H1 (cell line): ENCODE results near the gene MRPL11. TPM values are rescaled to one million over a fixed set of nuclear protein-coding genes. Genes with fewer than 3 reads are reported as not detected.

Experiments
- CTCF ChIA-PET: fragments of 300-600 bp; sonication (Branson Sonifier 250); formaldehyde crosslinking; loops from one replicate; lab custom pipeline; 2021; ENCODE audit not compliant: partially characterized antibody; lab: Charles Lee
- POLR2A ChIA-PET: fragments of 300-600 bp; sonication (Branson Sonifier 250); formaldehyde crosslinking; loops from one replicate; lab custom pipeline; 2021; ENCODE audit warnings: inconsistent platforms; ENCODE audit not compliant: partially characterized antibody; lab: Charles Lee
- DNase-seq, 2 experiments: peaks; one replicate each; pipeline versions ENCODE4 v3.0.0 to v3.0.0-alpha.2; 2010 to 2022; ENCODE audit warnings: low spot score in 2 of 2, low read depth in 1 of 2, mixed read lengths in 1 of 2
- FAIRE-seq: peaks from 2 replicates; lab custom pipeline; 2011; peaks lifted over from hg19 to GRCh38; lab: Jason Lieb, UNC
- H2AFZ ChIP-seq: 2 replicates; pipeline ENCODE4 v1.8.1; 2012; ENCODE audit warnings: low read length, inconsistent platforms
- H2AK5ac ChIP-seq: 2 replicates; pipeline ENCODE4 v1.6.1; 2013; ENCODE audit warnings: low read depth, low read length
- H2BK120ac ChIP-seq: replicated peaks from 2 replicates; pipeline ENCODE3; 2013; ENCODE audit warnings: low read depth, low read length, inconsistent platforms
- H2BK12ac ChIP-seq: 2 replicates; pipeline ENCODE4 v1.6.1; 2013; ENCODE audit warnings: low read depth, low read length
- H2BK15ac ChIP-seq: 2 replicates; pipeline ENCODE4 v1.6.1; 2013; ENCODE audit warnings: low read length
- H2BK20ac ChIP-seq: 2 replicates; pipeline ENCODE4 v1.6.1; 2013; ENCODE audit warnings: low read length
- H2BK5ac ChIP-seq: 2 replicates; pipeline ENCODE4 v1.6.1; 2013; ENCODE audit warnings: low read depth, low read length
- H3K14ac ChIP-seq: 2 replicates; pipeline ENCODE4 v1.6.1; 2013; ENCODE audit warnings: inconsistent platforms; ENCODE audit not compliant: insufficient read length
- H3K18ac ChIP-seq: 2 replicates; pipeline ENCODE4 v1.6.1; 2013; ENCODE audit warnings: low read length; ENCODE audit errors: extremely low read depth
- H3K23ac ChIP-seq: 2 replicates; pipeline ENCODE4 v1.6.1; 2013; ENCODE audit warnings: inconsistent platforms; ENCODE audit not compliant: insufficient read length
- H3K23me2 ChIP-seq: 2 replicates; pipeline ENCODE4 v1.6.1; 2013; ENCODE audit warnings: low read depth, low read length
- H3K27ac ChIP-seq: 2 replicates; pipeline ENCODE4 v1.6.1; 2011; ENCODE audit warnings: low read depth, low read length, inconsistent platforms
- H3K27me3 ChIP-seq, 4 experiments: replicated peaks in 1 of 4; 1 replicate in 1 of 4; 2 replicates in 3 of 4; pipeline versions ENCODE4 v1.6.1 to v1.8.1; 2011 to 2013; ENCODE audit warnings: low read length in 3 of 4, mild to moderate bottlenecking in 3 of 4, inconsistent platforms in 2 of 4, mixed read lengths in 2 of 4, moderate library complexity in 1 of 4; ENCODE audit not compliant: control insufficient read depth in 3 of 4, insufficient read depth in 3 of 4; ENCODE audit errors: extremely low read depth in 1 of 4
- H3K36me3 ChIP-seq, 4 experiments: 2 replicates each; pipeline versions ENCODE4 v1.6.1 to v1.8.1; 2011 to 2013; ENCODE audit warnings: mild to moderate bottlenecking in 4 of 4, low read length in 3 of 4, moderate library complexity in 2 of 4, control low read depth in 1 of 4, inconsistent platforms in 1 of 4; ENCODE audit not compliant: insufficient read depth in 4 of 4, control insufficient read depth in 2 of 4
- H3K4ac ChIP-seq: replicated peaks from 2 replicates; pipeline ENCODE3; 2013; ENCODE audit warnings: low read length, low read depth, mixed read lengths, inconsistent platforms; ENCODE audit not compliant: insufficient read length
- H3K4me1 ChIP-seq, 4 experiments: replicated peaks in 1 of 4; 1 replicate in 1 of 4; 2 replicates in 3 of 4; pipeline versions ENCODE4 v1.6.1 to v1.8.1; 2011 to 2013; ENCODE audit warnings: low read length in 3 of 4, inconsistent platforms in 2 of 4, mixed read lengths in 1 of 4; ENCODE audit not compliant: insufficient read depth in 4 of 4, control insufficient read depth in 3 of 4
- H3K4me2 ChIP-seq, 2 experiments: 2 replicates each; pipeline versions ENCODE4 v1.6.1 to v1.8.1; 2011 to 2013; ENCODE audit warnings: low read depth in 2 of 2, low read length in 2 of 2, control low read depth in 1 of 2, inconsistent platforms in 1 of 2, mild to moderate bottlenecking in 1 of 2; ENCODE audit not compliant: insufficient read depth in 1 of 2
- H3K4me3 ChIP-seq, 4 experiments: fragments of 200-600, 300-600 bp in 1 of 4; sonication (generic), shearing (Covaris generic), sonication (Bioruptor Twin) in 1 of 4; 2 replicates each; pipeline versions ENCODE4 v1.5.1 to v1.8.1; 2011 to 2016; ENCODE audit warnings: low read length in 4 of 4, low read depth in 3 of 4, control low read depth in 2 of 4, inconsistent platforms in 2 of 4, mild to moderate bottlenecking in 2 of 4, mixed read lengths in 1 of 4, moderate library complexity in 1 of 4; ENCODE audit not compliant: insufficient read depth in 2 of 4; ENCODE audit errors: extremely low read depth in 1 of 4
- H3K56ac ChIP-seq: replicated peaks from 2 replicates; pipeline ENCODE3; 2013; ENCODE audit warnings: low read depth, mild to moderate bottlenecking, mixed read lengths, low read length, inconsistent platforms; ENCODE audit not compliant: insufficient read length
- H3K79me1 ChIP-seq: 2 replicates; pipeline ENCODE4 v1.6.1; 2013; ENCODE audit warnings: low read depth, low read length, control low read depth
- H3K79me2 ChIP-seq, 2 experiments: 2 replicates each; pipeline versions ENCODE4 v1.6.1 to v1.8.1; 2012 to 2013; ENCODE audit warnings: low read length in 2 of 2, mild to moderate bottlenecking in 2 of 2, inconsistent platforms in 1 of 2; ENCODE audit not compliant: insufficient read depth in 2 of 2, control insufficient read depth in 1 of 2
- H3K9ac ChIP-seq, 4 experiments: replicated peaks in 1 of 4; 1 replicate in 1 of 4; 2 replicates in 3 of 4; pipeline versions ENCODE4 v1.6.1 to v1.8.1; 2011 to 2013; ENCODE audit warnings: low read depth in 3 of 4, low read length in 3 of 4, control low read depth in 2 of 4, mild to moderate bottlenecking in 2 of 4, moderate library complexity in 2 of 4, inconsistent platforms in 1 of 4; ENCODE audit errors: extremely low read depth in 1 of 4
- H3K9me3 ChIP-seq, 2 experiments: 2 replicates each; pipeline versions ENCODE4 v1.6.1 to v1.8.1; 2012 to 2013; ENCODE audit warnings: mild to moderate bottlenecking in 2 of 2, moderate library complexity in 2 of 2, control low read depth in 1 of 2, inconsistent platforms in 1 of 2, low read depth in 1 of 2, low read length in 1 of 2, mixed read lengths in 1 of 2; ENCODE audit not compliant: insufficient read depth in 2 of 2
- H4K20me1 ChIP-seq, 2 experiments: replicated peaks in 1 of 2; 2 replicates each; pipeline versions ENCODE3 to v1.8.1; 2011 to 2013; ENCODE audit warnings: inconsistent platforms in 2 of 2, low read length in 2 of 2, mild to moderate bottlenecking in 1 of 2; ENCODE audit not compliant: insufficient read depth in 2 of 2, control insufficient read depth in 1 of 2
- H4K5ac ChIP-seq: 2 replicates; pipeline ENCODE4 v1.6.1; 2013; ENCODE audit warnings: low read length, low read depth, mixed read lengths, inconsistent platforms; ENCODE audit not compliant: insufficient read length
- H4K8ac ChIP-seq: 2 replicates; pipeline ENCODE4 v1.8.0; 2013; ENCODE audit warnings: mild to moderate bottlenecking, moderate library complexity, low read length, inconsistent platforms; ENCODE audit not compliant: insufficient read depth; ENCODE audit errors: extremely low read depth
- H4K91ac ChIP-seq: replicated peaks from 2 replicates; pipeline ENCODE3; 2013; ENCODE audit warnings: low read length, mixed read lengths, inconsistent platforms; ENCODE audit not compliant: insufficient read length
- BACH1 ChIP-seq: IDR thresholded peaks from 2 replicates; pipeline ENCODE4 v1.6.1; 2012; ENCODE audit warnings: low read length, improper control_type of control experiment
- CEBPB ChIP-seq: IDR thresholded peaks from 2 replicates; pipeline ENCODE4 v1.6.1; 2012; ENCODE audit warnings: low read depth, low read length
- MAFK ChIP-seq: IDR thresholded peaks from 2 replicates; pipeline ENCODE4 v1.6.1; 2012; ENCODE audit warnings: low read depth, mild to moderate bottlenecking, improper control_type of control experiment, low read length
- RNF2 ChIP-seq: fragments of 200-900, 300-1000 bp; sonication (generic); IDR thresholded peaks from 2 replicates; pipeline ENCODE4 v1.7.1; 2016; ENCODE audit warnings: borderline replicate concordance, low read depth, mild to moderate bottlenecking, antibody characterized with exemption, low read length; ENCODE audit not compliant: poor library complexity, severe bottlenecking; ENCODE audit errors: missing control alignments
- WGBS, 2 experiments: shearing (Covaris generic) in 1 of 2; methylation state at CpG; one replicate each; pipeline versions ENCODE4 v1.1.6 to v1.1.7; 2013 to 2015; ENCODE audit warnings: low lambda C conversion rate in 2 of 2, mixed read lengths in 2 of 2, inconsistent platforms in 1 of 2, low coverage in 1 of 2, missing lambda C conversion rate in 1 of 2; ENCODE audit not compliant: insufficient replicate concordance in 2 of 2, insufficient coverage in 1 of 2, insufficient read length in 1 of 2; ENCODE audit errors: extremely low coverage in 1 of 2, missing lambda C conversion rate in 1 of 2; 5-methylcytosine and 5-hydroxymethylcytosine counted together
- polyA plus RNA-seq, 7 experiments: library from polyadenylated mRNA; depleted of rRNA in 3 of 7; stranded (reverse) in 5 of 7; unstranded in 2 of 7; fragments of >200 nt in 5 of 7; fragments of 200-250 nt in 2 of 7; gene quantifications; 1 replicate in 5 of 7; 2 replicates in 1 of 7; 4 replicates in 1 of 7; pipeline versions ENCODE4 v1.2.1 to v1.2.3, GENCODE V29; 2011 to 2013; ENCODE audit warnings: missing spikeins in 2 of 7, mixed read lengths in 2 of 7
- total RNA-seq: library from RNA; stranded (reverse); fragmentation: NEBNext Ultra II Directional; extraction: Animal tissue kit (Norgen Biotek cat#: 25700); gene quantifications from 2 replicates; pipeline ENCODE4 v1.2.1, GENCODE V29; 2021
- TF ChIP-seq, protein P1 (sequence below): IDR thresholded peaks from 2 replicates; pipeline ENCODE4 v1.6.1; 2011; ENCODE audit warnings: low read depth, mild to moderate bottlenecking, low read length; ENCODE audit not compliant: insufficient read depth
- TF ChIP-seq, protein P2 (sequence below), 3 experiments: IDR thresholded peaks; 1 replicate in 2 of 3; 2 replicates in 1 of 3; pipeline versions ENCODE4 v1.5.1 to v1.6.1; 2011; ENCODE audit warnings: low read length in 3 of 3, mild to moderate bottlenecking in 3 of 3, inconsistent platforms in 2 of 3, low read depth in 1 of 3, moderate library complexity in 1 of 3; ENCODE audit not compliant: insufficient read depth in 1 of 3; ENCODE audit errors: control extremely low read depth in 1 of 3

Gene MRPL11
- total and polyA plus RNA-seq, 2 of the 8 experiments (the other 6 are each of a cell fraction or from before 2014, with no cell fraction given): 105 to 141 TPM

DNA sequence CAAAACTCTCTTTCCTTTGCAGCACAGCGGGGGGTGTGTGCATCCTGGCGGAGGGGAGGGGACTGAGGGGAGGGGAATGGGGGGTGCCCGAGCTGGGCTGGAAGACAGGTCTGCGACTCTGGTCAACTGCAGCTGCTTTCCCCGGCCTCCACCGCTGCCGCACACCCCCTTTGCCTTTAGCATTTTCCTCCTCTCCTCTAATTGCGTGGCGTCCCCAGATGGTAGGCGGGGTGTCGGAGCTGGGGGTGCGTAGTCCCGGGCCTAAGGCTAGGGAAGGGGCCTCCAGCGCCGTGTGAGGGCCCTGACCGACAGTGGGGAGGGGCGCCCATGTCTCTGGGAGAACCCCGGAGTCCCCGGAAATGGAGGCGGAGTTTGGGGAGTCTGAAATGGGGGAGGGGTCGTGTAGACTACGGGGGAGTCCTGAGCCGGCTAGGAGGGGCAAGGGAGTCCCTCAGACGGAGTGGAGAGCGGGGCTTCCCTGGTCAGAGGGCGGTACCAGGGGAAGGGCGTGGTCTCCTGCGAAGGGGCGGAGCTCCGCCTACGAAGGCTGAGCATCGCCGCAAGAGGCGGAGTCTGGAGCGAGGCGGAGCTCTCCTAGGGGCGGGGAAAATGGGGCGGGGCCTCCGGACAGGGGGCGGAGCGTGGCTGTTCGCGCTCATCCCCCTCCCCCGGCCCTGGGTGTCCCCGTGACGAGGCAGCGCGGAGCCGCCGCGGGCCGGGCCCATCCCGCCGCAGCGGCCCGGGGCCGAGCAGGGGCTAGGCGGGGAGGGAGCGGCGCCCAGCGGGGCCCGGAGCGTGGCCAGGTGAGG lies 27.8 kb upstream of the MRPL11 start, which contains the start of gene PELI3:
Gene PELI3 (plus strand): TSS at position 681 of the 809 bp plus-strand sequence. CDS start 1,224 bp downstream, outside the sequence.
- Histone ChIP-seq H3K14ac (no peak within 1 kb of the TSS), H2BK12ac (peak within 1 kb of the TSS; percentile 9; the same call in 1 of the 2 replicates), H2BK15ac (peak within 1 kb of the TSS; percentile 72; the same call in 1 of the 2 replicates), H2AFZ (no peak within 1 kb of the TSS), H3K9me3 (peaks cover 3 to 4% of the 10 kb centered on the region in 2 experiments; a peak in 2 of 4 replicates), H3K36me3 (no peaks in the 10 kb centered on the region; a peak in 1 of 8 replicates), H2BK20ac (0 out of 2 replicates have a peak within 1 kb of the TSS, but pooled peaks have one; percentile 56), H3K4ac (no peak within 1 kb of the TSS), H3K9ac (peak within 1 kb of the TSS; percentile 48 to 73 (median 58)), H3K4me1 (peaks cover 7 to 25% (median 14%) of the 10 kb centered on the region in 4 experiments), H4K8ac (peak within 1 kb of the TSS; percentile 48; the same call in 1 of the 2 replicates), H2BK5ac (peak within 1 kb of the TSS; percentile 81; the same call in 1 of the 2 replicates), H3K4me3 (peak within 1 kb of the TSS; percentile 58 to 78 (median 70)), H4K91ac (no peak within 1 kb of the TSS), H3K18ac (peak within 1 kb of the TSS; percentile 87; the same call in 1 of the 2 replicates), H3K23me2 (peaks cover 13% of the 10 kb centered on the region), H2BK120ac (no peak within 1 kb of the TSS), H3K27ac (peak within 1 kb of the TSS; percentile 21; the same call in 1 of the 2 replicates), H3K27me3 (no peaks in the 10 kb centered on the region; a peak in 1 of 7 replicates), H3K56ac (peak within 1 kb of the TSS; percentile 19), H3K79me1 (no peaks in the 10 kb centered on the region), H3K4me2 (peak within 1 kb of the TSS; percentile 74 to 94), H2AK5ac (no peak within 1 kb of the TSS), H4K20me1 (no peaks in the 10 kb centered on the region), H3K79me2 (no peaks in the 10 kb centered on the region), H3K23ac (no peak within 1 kb of the TSS), H4K5ac (peak within 1 kb of the TSS; percentile 75)
- no peak for FAIRE-seq
- ChIA-PET CTCF (interaction anchor here (0.5 to 6.7 kb wide), 16 partner anchors 8 to 386 kb away, joined by 3 to 39 read pairs (median 4); partner anchors contain the start of gene MRPL11), POLR2A (interaction anchor here (0.6 to 7.3 kb wide), 6 partner anchors 12 to 211 kb away, joined by 3 to 85 read pairs (median 4); partner anchors contain the start of genes DPP3, MRPL11, NPAS4 and RBM4B)
- peak; percentile 90 to 99 for DNase-seq
- WGBS, 2 experiments: 0% methylated on average over 25 of the region's 63 CpGs; no CpG with 5 or more reads in 1 of the 2 experiments
- TF ChIP-seq BACH1 (no peak), RNF2 (no peak), MAFK (no peak), CEBPB (no peak)
- TF ChIP-seq, protein P1, sequence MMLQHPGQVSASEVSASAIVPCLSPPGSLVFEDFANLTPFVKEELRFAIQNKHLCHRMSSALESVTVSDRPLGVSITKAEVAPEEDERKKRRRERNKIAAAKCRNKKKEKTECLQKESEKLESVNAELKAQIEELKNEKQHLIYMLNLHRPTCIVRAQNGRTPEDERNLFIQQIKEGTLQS: no peak
- TF ChIP-seq, protein P2, sequence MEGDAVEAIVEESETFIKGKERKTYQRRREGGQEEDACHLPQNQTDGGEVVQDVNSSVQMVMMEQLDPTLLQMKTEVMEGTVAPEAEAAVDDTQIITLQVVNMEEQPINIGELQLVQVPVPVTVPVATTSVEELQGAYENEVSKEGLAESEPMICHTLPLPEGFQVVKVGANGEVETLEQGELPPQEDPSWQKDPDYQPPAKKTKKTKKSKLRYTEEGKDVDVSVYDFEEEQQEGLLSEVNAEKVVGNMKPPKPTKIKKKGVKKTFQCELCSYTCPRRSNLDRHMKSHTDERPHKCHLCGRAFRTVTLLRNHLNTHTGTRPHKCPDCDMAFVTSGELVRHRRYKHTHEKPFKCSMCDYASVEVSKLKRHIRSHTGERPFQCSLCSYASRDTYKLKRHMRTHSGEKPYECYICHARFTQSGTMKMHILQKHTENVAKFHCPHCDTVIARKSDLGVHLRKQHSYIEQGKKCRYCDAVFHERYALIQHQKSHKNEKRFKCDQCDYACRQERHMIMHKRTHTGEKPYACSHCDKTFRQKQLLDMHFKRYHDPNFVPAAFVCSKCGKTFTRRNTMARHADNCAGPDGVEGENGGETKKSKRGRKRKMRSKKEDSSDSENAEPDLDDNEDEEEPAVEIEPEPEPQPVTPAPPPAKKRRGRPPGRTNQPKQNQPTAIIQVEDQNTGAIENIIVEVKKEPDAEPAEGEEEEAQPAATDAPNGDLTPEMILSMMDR (IDR thresholded peaks at IDR 0.05; ENCODE audit: control extremely low read depth in 1 of 3, insufficient read depth in 1 of 3, low read depth in 1 of 3, low read length in 3 of 3): no peak
